IPS-NIHi7 (cell line): ENCODE results near the gene LRFN5.
"Not testable (repeated sequence)": the region's sequence is repeated elsewhere in the genome, so short reads cannot be mapped to it uniquely, and the experiment has no call there.

Source experiments
- DNase-seq: peaks from one replicate; pipeline ENCODE4 v3.0.0; 2012; ENCODE audit warnings: mixed read lengths; ENCODE audit errors: extremely low spot score

The LRFN5 gene

DNA sequence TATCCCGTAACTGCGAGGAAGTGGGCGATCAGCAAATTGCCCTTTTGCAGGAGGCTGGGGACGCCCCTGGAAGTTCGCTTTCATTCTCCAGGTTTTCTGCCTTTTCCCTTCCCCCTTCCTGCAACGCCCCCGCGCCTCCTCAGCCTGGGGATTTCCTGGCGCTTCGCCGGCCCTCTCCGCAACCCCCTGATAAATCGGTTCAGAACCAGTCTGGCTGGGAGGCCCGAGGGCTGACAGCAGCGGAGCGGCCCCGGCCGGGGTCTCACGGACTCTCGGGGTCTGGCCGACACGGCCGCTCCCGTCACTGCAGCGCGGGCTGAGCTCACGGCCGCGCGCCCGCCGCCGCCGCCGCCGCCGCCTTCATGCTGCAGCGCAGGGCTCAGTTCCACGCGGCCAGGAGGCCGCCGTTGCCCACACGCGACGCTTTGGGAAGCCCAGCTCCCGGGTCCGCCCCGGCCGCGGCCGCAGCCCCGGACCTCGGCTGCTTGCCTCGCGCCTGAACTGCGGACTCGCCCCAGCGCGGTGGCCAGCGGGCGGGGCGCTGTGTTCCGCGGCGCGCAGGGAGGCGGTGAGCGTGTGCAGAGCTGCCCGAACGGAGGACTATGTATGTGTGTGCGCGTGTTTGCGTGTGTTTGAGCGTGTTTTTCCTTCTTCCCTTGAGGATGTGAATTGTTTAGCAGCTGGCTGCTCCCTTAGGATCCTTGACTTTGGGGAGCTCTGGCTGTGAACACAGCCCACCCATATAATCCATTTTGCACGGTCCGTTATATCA lies at the start of gene LRFN5:
Gene LRFN5, plus strand, starts transcription at position 345 of the 772 bp plus-strand sequence.
- DNase-seq, result peak; percentile 54

DNA sequence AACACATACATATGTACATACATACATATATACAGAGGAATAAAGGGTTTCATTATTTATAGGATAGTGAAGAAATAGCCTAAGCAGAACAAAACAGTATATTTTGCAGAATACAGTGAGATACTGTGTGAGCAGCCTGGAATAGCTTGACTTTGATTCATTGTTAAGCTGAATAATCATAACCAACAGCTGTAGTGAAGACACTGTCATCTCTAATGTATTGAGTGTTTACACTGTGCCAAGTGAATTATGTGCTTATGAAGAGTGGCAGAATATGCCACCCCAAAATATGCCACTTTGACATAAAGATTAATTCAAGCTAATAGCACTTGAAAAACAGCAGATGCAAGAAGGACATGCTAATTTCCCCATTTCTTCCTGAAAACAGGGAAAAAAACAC lies 48.2 kb upstream of the LRFN5 start:
- no peak for DNase-seq

DNA sequence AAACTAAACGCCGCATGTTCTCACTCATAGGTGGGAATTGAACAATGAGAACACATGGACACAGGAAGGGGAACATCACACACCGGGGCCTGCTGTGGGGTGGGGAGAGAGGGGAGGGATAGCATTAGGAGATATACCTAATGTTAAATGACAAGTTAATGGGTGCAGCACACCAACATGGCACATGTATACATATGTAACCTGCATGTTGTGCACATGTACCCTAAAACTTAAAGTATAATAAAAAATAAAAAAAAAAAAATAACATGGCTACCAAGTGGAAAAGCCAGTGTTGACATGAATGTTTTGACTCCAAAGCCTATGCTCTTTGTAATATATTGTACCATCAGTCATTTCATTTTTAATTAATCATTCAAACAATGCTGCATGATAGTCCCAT lies 39.8 kb upstream of the LRFN5 start:
- not testable (repeated sequence) for DNase-seq

DNA sequence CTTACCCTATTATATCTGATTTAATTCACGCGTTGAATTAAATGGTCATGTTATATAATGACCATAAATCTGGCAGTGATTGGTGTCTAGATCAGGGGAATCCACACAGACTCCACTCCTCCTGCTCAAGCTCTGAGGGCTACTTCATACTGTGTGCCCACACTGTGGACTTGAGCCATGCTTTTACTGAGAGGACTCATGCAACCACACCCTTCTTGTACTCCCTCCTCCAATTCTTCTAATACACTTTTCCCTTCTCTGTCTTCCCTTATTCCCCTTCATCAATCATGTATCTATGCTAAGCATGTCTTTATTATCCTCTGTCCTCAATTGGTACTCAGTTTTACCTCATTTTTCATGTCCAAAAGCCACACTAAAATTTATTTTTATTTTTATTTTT lies 37.7 kb upstream of the LRFN5 start:
- DNase-seq, result no peak

DNA sequence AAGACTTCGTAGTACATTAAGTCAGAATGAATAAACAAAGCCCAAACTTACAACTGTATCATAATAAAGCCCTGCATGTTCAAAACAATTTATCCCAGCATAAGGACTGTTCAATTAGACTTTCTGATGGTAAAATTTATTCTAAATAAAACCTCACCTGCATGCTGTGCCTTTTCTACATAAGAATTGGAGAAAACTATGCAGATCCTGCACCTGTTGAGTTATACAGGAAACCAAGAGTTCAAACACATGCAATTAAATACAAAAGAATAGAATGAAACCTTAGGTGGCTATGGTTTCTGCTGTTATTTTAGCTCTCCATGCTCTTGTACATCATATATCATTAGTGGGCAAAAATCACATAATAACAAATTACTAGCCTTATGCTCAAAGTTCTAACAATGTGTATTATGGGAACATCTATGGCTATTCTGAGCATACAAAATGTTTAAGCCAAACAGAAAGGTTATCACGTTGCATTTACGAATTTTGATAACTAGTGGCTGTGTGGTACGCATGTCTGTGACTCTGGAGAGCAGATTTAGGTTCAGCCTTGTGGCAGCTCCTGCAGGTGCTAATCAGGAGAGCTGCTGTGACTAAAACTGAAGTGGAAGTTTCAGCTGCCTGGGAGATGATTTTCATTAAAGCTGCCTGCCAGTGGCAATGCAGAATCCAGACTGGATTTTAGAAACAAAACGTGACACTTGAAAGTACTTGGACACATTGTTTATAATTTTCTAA lies 36.1 kb upstream of the LRFN5 start:
- DNase-seq, result no peak

DNA sequence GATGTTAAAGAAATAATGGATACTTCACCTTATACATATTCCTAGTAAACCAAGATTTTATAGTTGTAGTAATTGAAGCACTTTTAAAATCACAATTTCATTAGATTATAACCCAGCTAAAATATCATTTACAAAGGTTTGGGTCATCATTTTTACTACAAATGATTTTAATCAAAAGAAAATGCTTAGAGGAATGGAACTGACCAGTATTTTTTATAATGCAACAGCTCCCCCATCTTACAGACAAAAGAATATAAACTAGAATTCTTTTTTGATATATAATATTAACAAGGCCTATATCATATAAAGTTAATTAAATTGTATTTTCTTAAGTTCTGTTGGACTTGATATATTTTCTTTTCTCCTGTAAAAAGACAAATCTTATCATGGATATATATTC lies 20.4 kb upstream of the LRFN5 start:
- no peak for DNase-seq

DNA sequence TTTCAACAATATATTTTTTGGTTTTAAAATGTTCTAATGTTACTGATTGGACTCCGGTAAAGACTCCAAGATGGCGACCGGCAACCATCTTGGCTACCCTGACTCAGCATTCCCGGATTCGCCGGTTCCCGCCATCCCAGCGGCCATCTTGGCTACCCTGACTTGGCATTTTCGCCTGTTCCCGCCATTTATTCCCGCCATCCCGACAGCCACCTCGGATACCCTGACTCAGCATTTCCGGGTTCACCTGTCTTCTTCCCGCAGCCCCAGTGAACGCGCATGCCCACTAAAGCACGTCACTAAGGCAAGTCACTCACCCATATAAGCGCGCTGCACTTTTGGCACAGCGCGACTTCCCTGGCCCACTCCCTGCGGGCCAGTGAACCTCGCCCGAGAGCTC lies 9.0 kb upstream of the LRFN5 start:
- DNase-seq, result no peak

DNA sequence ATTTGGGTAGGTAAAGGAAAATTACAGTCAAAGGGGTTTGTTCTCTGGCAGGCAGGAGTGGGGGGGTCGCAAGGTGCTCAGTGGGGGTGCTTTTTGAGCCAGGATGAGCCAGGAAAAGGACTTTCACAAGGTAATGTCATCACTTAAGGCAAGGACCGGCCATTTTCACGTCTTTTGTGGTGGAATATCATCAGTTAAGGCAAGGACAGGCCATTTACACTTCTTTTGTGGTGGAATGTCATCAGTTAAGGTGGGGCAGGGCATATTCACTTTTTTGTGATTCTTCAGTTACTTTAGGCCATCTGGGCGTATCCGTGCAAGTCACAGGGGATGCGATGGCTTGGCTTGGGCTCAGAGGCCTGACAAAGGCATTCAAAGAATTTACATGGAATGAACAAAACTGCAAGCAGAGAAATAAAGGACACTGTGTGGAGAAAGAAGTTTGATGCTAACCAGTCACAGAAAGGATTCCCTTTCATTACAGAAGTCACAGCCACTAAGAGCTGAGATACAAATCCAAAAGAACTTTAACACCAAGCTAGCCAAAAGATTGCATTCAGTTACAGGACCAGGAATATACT lies 6.8 kb upstream of the LRFN5 start:
- DNase-seq, result not testable (repeated sequence)

DNA sequence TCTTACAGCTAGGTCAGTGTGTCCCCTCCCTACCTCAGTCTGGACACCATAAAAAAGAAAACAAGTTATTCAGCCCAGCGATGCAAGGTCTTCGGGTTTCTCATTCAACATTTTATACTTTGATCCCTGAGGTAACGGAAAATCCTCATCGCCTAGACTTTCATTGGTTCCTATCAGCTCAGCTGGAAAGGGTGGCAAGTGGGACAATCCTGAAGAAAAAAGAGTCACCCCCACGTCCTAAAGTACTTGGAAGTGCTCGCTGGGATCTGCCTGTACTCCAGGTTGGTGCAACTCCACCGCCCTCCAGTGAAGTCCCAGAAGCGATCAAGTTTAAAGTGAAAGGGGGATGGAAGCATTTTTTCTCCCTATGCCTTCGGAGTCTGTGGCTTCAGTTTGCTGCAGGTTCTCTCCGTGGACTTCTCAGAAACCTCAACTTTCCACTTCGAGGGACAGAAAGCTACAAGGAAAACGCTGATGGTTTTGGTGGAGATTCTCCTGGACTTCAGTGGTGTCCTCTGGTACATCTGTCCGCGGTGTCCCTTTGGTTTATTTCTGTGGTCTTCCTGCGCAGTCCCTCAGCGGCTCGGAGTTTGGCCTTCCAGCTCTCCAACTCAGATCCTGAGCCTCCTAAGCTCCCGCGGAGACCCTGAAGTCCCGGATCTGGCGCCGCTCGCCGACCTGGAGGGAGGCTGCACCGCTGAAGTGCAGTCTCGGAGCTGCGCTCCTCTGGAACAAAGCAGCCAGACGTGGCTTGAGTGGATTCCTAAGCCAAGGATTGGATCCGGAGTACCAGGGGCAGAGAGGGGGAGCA lies 1.8 kb upstream of the LRFN5 start:
- DNase-seq, result peak; percentile 62

DNA sequence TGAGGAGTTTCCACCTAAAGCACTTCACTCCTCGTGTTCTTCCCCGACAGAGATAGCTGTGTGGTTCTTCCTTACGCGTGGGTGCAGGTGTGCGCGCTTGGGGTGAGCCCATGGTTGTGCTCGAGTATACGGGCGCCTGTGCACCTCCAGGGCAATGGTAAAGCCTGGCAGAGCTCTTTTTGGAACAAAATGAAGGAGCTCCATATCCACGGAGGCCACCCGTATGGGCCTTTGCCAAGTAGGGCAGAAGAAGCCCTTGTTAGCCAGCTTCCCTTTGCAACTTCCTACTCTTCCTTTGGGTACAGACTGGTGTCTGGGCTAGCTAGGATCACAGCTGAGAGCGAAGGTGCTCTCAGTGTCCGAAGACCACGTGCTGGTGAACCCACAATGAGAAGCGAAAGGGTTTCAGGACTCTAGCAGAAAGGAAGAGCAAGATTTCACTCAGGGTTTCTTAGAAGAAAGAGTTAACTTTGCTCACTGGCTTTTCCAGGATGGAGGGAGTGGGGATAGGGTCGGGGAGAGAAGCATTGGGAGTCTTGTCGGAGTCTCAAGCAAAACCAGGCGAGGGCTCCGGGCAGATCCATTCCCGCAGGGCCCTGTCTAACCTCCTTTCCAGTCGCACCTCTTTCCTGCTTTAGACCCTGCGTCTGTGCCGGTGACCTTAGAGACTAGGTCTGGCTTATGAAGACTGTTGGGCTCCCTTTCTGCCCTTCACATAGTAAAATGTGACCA lies 960 bp upstream of the LRFN5 start:
- DNase-seq, result peak; percentile 70

DNA sequence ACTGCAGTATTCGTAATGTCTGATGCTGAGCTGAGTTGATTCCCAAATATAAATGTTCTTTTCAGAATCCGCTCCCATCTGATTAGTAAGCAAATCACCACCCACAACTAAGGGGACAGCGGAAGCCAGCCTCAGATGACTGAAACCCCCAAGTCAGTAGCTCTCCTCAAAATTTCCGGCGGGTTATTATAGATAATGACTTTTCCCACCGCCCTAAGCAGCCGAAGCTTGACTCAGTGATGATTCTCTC lies 469 bp upstream of the LRFN5 start:
- DNase-seq, result no peak

DNA sequence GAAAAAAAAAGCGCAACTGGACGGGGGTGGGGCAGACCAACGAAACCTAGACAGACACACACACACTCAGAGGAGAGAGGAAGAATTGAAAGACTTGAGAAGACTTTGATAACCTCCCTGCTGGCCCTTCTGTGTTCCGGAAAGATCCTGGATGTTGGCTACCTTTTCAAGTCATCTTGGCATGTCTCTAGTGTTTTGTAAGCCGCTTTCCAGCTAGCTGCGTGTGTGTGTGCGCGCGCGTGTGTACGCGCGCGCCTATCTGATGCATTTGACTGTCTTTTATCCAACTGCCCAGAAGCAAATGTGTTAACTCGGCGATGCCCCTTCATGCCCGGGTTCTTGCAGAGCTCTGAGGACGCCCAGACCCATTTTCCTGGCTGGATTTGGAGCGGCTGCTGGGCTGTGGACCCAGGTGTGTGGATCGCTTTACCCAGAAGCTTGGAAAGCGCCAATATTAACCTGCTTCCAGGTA lies 664 bp downstream of the LRFN5 start:
- no peak for DNase-seq

DNA sequence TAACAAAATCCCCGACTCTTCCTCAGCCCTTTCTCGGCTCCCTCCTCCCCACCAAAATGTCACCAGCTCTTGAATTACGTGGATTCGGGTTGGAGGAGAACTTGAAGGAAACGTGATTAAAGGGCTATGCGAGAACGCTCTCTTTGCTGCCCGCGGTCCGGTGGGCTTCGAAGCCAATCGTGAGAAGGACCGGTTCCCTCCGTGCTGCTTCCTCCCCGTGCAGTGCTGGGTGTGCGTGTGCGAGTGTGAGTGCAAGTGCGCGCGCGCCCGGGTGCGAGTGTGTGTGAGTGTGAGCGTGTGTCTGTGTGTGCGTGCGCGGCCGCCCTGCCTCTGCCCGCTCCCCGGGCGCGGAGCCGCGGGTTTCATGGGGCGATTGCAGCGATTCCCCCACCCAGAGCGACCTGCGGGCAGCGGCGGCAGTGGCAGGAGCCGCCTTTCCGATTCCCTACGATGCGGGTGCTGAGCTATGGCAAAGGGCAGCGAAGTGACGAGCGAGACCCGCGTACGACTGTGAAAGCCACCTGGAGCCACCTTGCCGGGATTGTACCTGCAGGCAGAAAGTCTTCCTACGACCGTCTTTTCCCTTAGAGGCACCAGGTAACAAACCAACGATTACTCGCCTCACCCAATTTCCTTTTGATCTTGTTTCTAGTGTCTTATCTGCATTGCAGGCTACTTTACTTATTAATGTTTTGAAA lies 1.4 kb downstream of the LRFN5 start:
- DNase-seq, result peak; percentile 12

DNA sequence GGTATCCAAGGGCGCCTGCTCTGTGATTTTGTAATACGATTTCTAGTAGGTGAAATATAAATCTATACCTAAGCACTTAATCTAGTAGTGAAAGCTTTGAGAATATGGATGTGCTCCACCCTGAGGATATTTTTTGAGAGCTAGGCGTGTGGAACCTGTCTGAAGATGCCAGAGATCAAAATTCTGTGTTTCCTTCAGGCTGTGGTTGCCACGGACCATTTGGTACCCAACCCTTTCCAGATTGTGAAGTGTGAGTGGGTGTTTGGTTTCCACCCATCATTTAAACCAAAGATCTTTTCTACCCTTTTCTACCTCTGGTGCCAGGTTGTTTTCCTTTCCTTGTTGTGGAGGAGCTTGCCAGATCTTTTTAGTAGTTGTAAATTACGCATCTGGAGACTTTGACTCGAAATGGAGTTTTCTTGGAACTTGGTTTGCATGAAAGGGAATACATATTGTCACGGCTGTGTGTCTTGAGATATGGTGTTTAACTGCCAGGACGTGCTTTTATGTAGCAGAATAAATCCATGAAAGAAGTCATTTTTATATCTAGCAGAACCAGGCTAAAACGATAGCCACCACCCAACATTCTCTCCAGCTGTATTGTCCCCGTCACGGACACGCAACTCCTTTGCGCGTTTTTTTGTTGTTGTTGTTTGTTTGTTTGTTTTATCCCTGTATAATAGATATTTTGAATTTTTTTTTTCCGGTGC lies 2.2 kb downstream of the LRFN5 start:
- DNase-seq, result no peak

DNA sequence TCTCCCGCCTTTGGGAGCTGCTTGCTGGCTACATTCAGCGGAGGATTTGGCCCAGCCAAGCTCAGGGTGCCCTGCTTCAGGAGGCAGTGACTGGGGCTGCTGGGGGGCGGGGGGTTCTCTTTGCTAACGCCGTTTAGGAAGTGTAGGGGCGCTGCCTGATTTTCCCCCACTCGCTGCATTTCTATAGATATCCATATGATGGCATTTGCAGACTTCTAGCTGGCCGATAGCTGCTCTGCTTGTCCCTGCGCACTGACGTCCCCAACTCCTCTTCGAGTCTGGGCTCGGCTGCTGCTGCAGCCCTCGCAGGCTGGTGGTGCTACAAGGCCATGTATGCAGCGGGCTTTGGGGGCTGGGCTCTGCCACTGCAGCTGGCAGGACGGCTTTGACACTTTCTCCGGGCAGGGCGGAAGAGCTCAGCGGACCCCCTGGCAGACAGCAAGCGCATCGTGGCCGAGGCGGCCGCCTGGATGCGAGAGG lies 3.1 kb downstream of the LRFN5 start:
- DNase-seq, result peak; percentile 74

DNA sequence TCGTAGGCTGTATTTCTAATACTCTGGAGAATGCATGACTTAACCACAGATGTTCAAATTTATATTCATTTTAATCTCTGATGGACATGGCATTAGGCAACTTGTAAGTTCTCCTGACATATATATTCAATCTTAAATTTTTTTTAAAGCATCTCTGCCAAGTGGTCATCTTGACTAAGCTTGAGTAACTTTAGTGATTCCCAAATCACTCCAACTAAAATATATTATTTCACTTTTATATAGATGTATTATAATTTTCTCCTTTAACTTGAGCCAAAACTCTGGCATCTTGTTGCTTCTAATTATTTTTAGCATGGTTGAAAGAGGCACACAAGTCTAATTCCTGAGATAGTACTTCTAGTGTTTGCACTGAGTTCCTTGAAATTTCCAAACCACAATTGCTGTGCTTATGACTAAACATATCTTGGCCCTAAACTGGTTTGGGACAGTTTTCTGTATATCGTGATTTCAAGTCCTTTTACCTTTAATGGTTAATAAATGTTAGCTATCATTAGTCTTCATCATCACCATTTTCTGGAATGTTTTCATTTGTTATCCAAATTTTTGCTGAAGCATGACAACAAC lies 8.4 kb downstream of the LRFN5 start:
- no peak for DNase-seq

DNA sequence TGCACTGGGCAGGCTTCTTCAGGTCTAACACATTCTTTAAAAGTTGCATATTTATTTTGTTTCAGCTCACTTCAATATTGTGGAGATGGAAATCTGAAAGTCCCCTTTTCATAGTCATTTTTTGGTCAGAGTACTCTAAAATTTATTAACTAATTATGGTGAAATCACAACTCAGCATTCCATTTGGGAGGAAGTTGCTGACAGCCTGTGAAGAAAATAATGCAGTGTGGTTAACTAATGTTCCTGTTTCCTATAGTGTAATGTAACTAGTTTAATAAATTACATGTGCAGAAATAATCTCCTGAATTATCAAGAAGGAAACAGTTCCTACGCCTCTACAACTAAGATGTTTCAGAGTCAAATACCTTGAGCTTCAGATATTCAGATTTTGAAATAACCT lies 17.1 kb downstream of the LRFN5 start:
- DNase-seq, result no peak

DNA sequence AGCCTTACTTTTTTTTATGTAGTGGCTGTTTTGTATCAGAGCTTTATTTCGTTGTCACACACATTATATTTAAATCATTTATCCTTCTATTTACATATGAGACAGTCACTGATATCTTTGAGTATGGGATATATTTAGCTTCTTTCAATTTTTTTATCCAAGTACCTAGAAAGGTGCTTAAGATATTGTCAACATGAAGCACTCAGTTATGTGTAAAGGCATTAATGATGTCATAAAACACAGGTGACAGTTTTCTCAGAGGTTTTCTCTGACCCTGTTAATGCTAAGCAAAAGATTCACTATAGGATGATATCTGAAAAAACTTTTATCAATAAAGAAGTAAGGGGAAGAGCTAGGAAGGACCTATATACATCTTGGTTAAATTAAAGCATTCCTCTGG lies 23.2 kb downstream of the LRFN5 start:
- DNase-seq, result no peak

DNA sequence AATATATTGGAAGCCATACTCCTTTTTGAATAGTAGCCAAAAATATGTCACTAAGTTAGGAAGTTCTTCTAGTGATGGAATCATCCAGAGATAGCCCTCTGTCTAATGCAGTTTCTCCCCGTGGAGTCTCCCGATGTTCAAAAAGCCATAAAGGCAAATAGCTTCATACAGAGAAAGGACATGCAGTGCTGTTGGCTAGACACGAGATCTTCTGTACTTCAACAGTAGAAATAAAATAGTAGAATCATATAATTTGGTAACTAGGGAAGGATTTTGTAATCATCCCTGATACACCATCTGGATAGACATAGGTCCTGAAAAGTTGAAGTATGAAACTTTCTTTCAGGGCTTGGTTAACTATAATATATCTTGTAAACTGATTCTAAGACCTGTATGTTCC lies 27.6 kb downstream of the LRFN5 start:
- DNase-seq, result no peak
